ENCODE data around the gene UNC119.

- TF ChIP-seq RARB (CRISPR knock-in tag; IDR thresholded peaks at IDR 0.05) (no peak), ISL1 (CRISPR knock-in tag; IDR thresholded peaks at IDR 0.05) (no peak), PPARA (CRISPR knock-in tag; IDR thresholded peaks at IDR 0.05; ENCODE audit: borderline replicate concordance) (no peak), CREB5 (CRISPR knock-in tag; IDR thresholded peaks at IDR 0.05; ENCODE audit: low read depth) (no peak)
These were observed 826 bp downstream of the UNC119 start for GRCh38 chr17:28551421-28552175.

All from SK-N-SH treated with all-trans-retinoic acid at 6 μM for 48 hours (cell line).